ENCODE results near the gene MADCAM1.

GRCh38 chr19:447816-448560 lies 48.3 kb upstream of the MADCAM1 start:
- TF ChIP-seq CTCF (IDR thresholded peaks at IDR 0.05) (no peak), EZH2 (IDR thresholded peaks at IDR 0.05; ENCODE audit: borderline replicate concordance, insufficient read depth, low read depth, low read length, poor library complexity, severe bottlenecking) (no peak)

All from B cell (primary cell).